ENCODE data around the gene UGT1A6.

Gene UGT1A6

DNA sequence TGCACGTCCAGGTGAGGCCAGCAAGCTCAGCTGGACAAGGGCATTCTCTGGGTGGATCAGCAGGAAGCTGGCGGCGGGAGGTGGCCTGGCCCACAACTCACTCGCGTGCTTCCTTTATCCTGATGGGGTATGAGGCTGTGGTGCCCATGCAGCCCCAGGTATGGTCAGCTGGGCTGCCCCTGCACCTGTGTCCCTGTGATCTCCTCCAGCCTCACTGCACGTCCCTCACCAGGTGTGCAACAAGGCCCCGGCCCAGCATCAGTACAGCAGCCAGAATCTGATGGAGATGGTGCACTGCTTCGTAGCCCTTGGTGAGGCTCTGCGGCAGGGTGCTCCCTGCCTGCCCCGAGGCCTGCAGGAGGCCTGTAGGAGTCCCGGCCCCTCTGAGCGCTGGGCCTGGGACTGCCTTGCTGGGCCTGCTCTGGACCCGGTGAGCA is 103.1 kb downstream of the UGT1A6 start:
- H3K36me3 ChIP-seq (ENCODE audit: insufficient read depth, low read length): no peaks in the 10 kb centered on the region
- no peaks in the 10 kb centered on the region for H3K27me3 ChIP-seq (ENCODE audit: control insufficient read depth, insufficient read depth, low read length)
- H3K9ac ChIP-seq (ENCODE audit: low read depth, low read length): no peak overlapping the region
- H3K4me2 ChIP-seq (ENCODE audit: low read length): no peak overlapping the region
- H3K9me3 ChIP-seq (replicated peaks; ENCODE audit: low read length): no peaks in the 10 kb centered on the region
- no peak overlapping the region for H3K4me3 ChIP-seq (ENCODE audit: low read length)
- no peaks in the 10 kb centered on the region for H3K4me1 ChIP-seq (ENCODE audit: control insufficient read depth, insufficient read depth, low read length)

DNA sequence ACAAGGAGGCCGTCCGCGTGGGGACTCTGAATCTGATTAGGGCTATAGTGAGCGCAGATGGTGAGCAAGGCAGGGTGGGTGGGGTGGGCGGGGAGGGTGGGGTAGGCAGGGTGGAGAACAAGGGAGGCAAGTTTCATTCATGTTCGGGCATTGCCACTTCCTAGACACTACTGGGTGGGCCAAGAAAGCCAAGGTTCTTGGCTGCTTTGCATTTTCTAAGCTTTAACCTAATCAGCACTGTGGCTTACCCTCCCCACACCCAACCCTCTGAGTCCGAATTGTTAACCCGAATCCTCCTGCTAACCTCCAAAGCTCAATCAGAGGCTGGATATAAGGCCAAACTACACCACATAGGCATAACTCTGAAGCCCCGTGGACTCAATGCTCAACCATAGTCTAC is 103.6 kb downstream of the UGT1A6 start:
- Histone ChIP-seq H3K4me1 (ENCODE audit: control insufficient read depth, insufficient read depth, low read length) (no peaks in the 10 kb centered on the region), H3K4me3 (ENCODE audit: low read length) (no peak overlapping the region), H3K9me3 (replicated peaks; ENCODE audit: low read length) (no peaks in the 10 kb centered on the region), H3K9ac (ENCODE audit: low read depth, low read length) (no peak overlapping the region), H3K4me2 (ENCODE audit: low read length) (no peak overlapping the region), H3K27me3 (ENCODE audit: control insufficient read depth, insufficient read depth, low read length) (no peaks in the 10 kb centered on the region), H3K36me3 (ENCODE audit: insufficient read depth, low read length) (no peaks in the 10 kb centered on the region)

DNA sequence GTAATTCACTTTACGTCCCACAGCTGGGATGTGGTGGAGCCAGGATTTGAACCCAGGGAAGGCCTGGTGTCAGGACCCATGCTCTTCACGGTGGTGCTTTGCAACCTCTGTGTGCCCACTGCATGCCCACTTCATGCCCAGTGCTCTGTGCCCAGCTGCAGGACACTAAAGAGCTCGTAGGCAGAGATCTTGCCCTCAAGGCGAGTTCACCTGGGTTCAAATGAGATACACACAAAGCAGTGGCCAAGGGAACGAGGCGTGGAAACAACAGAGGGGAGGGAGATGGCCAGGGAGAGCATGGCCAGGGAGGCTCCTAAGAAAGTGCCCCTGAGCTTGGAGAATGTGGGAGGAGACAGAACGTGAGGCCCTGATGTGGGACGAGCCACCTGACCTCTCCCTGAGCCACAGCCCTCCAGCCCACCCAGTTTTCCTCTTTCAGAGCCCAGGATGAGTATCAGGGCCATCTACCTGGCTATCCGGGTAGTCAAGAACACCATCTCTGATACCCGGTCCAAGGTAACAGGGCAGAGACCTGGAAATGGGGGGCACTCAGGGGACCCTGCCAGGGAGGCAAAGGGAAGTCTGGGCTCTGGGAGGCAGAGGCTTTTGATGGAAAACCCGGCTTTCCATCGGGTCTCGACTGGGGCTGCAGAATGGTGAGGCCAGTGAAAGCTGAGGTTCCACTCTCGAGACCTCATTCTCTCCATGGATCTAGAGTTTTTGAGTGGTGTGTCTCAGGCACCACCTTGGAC is 105.8 kb downstream of the UGT1A6 start:
- Histone ChIP-seq H3K9ac (ENCODE audit: low read depth, low read length) (no peak overlapping the region), H3K4me1 (ENCODE audit: control insufficient read depth, insufficient read depth, low read length) (no peaks in the 10 kb centered on the region), H3K4me2 (ENCODE audit: low read length) (no peak overlapping the region)

DNA sequence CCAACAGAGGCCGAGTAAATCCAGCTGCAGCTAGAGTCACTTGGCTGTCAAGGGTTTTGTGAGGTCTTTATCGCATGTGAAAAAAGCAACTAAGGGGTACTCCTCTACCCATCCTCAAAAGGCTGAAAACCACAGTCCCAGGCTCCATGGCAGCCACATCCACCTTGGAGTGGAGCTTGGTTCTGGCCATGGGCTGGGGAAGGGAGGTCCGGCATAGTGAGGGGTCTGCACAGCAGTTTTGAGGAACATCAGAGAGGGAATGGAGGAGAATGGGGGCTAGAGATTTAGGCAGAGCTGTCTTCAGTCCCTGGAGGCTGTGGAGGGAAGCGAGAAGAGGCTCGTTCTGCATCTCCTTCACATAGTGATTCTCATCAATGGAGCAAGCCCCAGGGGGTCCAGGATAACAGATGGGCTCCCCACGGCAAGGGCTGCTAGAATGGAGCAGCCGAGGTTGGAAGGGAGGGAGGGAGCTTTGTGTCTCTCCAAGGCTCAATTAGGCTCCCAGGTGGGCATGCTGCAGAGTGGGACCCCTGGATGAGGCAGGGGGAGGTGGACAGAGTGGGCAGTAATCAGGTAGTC is 106.5 kb downstream of the UGT1A6 start:
- Histone ChIP-seq H3K27me3 (ENCODE audit: control insufficient read depth, insufficient read depth, low read length) (no peaks in the 10 kb centered on the region), H3K4me3 (ENCODE audit: low read length) (no peak overlapping the region), H3K9me3 (replicated peaks; ENCODE audit: low read length) (no peaks in the 10 kb centered on the region), H3K9ac (ENCODE audit: low read depth, low read length) (no peak overlapping the region), H3K4me1 (ENCODE audit: control insufficient read depth, insufficient read depth, low read length) (no peaks in the 10 kb centered on the region), H3K36me3 (ENCODE audit: insufficient read depth, low read length) (no peaks in the 10 kb centered on the region), H3K4me2 (ENCODE audit: low read length) (no peak overlapping the region)

More for the DNA sequence above, 105.8 kb downstream of the UGT1A6 start:
- no peak overlapping the region for H3K4me3 ChIP-seq (ENCODE audit: low read length)
- H3K36me3 ChIP-seq (ENCODE audit: insufficient read depth, low read length): no peaks in the 10 kb centered on the region
- no peaks in the 10 kb centered on the region for H3K27me3 ChIP-seq (ENCODE audit: control insufficient read depth, insufficient read depth, low read length)
- no peaks in the 10 kb centered on the region for H3K9me3 ChIP-seq (replicated peaks; ENCODE audit: low read length)

DNA sequence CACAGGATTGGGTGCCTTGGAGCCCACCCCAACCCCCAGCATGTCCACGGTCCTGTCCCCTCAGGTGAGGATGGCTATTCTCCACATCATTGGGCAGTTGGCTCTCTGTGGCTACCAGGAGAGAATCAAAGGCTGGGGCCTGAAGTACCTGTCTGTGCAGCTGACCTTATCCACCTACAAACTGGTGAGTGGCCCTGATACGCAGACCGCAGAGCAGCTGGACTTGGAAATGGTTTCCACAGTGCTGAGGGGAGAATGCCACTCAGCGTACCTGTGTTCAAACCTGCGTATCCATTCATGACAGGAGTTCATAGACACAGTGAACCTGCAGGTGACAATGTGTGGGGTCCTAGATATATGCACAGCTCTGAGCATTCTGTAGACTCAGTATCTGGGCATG is 107.0 kb downstream of the UGT1A6 start:
- no peak overlapping the region for H3K4me2 ChIP-seq (ENCODE audit: low read length)
- H3K9ac ChIP-seq (ENCODE audit: low read depth, low read length): no peak overlapping the region
- H3K27me3 ChIP-seq (ENCODE audit: control insufficient read depth, insufficient read depth, low read length): peaks cover 4% of the 10 kb centered on the region
- H3K4me1 ChIP-seq (ENCODE audit: control insufficient read depth, insufficient read depth, low read length): no peaks in the 10 kb centered on the region
- H3K4me3 ChIP-seq (ENCODE audit: low read length): no peak overlapping the region
- H3K9me3 ChIP-seq (replicated peaks; ENCODE audit: low read length): no peaks in the 10 kb centered on the region
- H3K36me3 ChIP-seq (ENCODE audit: insufficient read depth, low read length): no peaks in the 10 kb centered on the region

DNA sequence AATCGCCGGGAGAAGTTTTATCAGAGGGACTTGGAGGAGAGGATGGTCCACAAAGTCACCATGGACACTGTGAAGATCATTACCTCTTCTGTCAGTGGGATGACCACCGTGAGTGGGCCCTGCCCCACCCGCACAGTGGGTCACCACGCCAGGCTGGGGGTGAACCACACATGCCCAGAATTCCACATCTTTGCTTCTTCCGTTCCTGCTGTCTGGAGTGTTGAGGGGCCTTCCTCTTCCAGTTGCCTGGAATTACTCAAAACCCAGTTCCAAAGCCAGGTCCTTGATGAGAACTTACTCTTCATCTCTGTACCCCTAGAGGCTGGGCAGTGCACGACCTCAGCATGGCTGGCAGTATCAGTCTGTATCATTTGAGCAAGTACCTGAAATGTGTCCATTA is 107.5 kb downstream of the UGT1A6 start:
- Histone ChIP-seq H3K9me3 (replicated peaks; ENCODE audit: low read length) (no peaks in the 10 kb centered on the region), H3K36me3 (ENCODE audit: insufficient read depth, low read length) (no peaks in the 10 kb centered on the region), H3K9ac (ENCODE audit: low read depth, low read length) (no peak overlapping the region), H3K4me2 (ENCODE audit: low read length) (no peak overlapping the region), H3K4me1 (ENCODE audit: control insufficient read depth, insufficient read depth, low read length) (no peaks in the 10 kb centered on the region), H3K27me3 (ENCODE audit: control insufficient read depth, insufficient read depth, low read length) (peaks cover 4% of the 10 kb centered on the region), H3K4me3 (ENCODE audit: low read length) (no peak overlapping the region)

DNA sequence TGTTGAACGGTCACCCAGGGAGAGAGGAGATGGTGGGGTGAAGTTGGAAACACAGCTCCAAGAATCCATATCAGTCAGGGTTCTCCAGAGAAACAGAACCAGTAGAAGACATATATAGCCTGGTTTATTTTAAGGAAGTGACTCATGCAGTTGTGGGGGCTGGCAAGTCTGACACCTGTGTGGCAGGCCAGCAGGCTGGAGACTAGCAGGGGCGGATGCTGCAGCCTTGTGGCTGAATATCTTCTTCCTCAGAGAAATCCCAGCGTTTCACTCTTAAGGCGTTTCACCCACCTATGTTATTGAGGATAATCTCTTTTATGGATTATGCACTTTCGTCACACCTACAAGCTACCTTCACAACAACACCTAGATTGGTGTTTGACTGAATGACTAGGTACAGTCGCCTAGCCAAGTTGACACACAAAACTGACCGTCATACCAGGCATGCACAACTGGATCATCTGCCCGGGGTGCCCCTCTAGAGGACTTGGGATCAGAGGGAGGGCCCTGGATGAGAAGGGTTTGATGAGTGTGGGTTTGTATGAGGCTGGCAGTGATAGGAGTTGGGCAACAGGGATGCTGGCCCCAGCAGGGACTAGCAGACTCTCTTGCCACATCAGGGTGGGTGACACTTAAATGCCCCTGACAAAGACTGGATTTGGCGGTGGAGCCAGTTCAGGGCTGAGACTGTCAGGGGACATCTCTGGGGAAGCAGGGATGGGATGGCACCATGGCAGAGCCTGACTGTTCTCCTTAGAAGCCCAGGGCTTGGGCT is 108.9 kb downstream of the UGT1A6 start:
- Histone ChIP-seq H3K4me3 (ENCODE audit: low read length) (no peak overlapping the region), H3K4me2 (ENCODE audit: low read length) (no peak overlapping the region)

DNA sequence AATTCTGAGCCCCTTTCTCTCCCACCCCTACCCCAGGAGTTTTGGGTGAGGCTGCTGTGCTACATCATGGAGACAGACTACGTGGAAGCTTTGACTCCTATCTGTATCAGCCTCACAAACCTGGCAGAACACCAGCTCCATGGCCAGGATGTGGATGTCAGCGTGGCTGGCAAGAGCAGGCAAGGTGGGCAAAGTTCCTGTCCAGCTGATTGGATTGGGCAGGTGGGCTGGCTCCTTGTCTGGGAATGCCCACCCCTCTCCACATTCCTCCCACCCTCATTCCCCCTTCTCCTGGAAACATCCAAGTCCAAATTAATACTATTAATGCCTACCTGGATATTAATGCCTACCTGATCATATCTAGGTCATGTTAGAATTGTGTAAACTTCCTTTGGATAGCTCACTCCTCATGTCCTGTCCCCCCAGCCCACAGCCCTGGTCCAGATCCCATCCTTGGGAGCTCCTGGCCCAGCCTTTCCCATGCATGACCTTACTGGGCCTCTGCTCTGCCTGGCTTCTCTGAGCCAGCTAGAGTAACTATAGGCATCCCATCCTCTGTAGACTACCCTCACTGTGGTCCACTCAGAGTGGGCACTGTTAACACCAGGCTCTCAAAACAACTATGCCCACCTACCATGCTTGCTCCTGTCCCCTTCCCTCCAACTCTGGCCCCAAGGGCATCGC is 109.6 kb downstream of the UGT1A6 start:
- Histone ChIP-seq H3K9ac (ENCODE audit: low read depth, low read length) (no peak overlapping the region), H3K9me3 (replicated peaks; ENCODE audit: low read length) (no peaks in the 10 kb centered on the region), H3K36me3 (ENCODE audit: insufficient read depth, low read length) (no peaks in the 10 kb centered on the region), H3K27me3 (ENCODE audit: control insufficient read depth, insufficient read depth, low read length) (peaks cover 4% of the 10 kb centered on the region), H3K4me3 (ENCODE audit: low read length) (no peak overlapping the region), H3K4me2 (ENCODE audit: low read length) (no peak overlapping the region), H3K4me1 (ENCODE audit: control insufficient read depth, insufficient read depth, low read length) (no peaks in the 10 kb centered on the region)

More for the DNA sequence above, 108.9 kb downstream of the UGT1A6 start:
- Histone ChIP-seq H3K36me3 (ENCODE audit: insufficient read depth, low read length) (no peaks in the 10 kb centered on the region), H3K4me1 (ENCODE audit: control insufficient read depth, insufficient read depth, low read length) (no peaks in the 10 kb centered on the region), H3K27me3 (ENCODE audit: control insufficient read depth, insufficient read depth, low read length) (peaks cover 4% of the 10 kb centered on the region), H3K9me3 (replicated peaks; ENCODE audit: low read length) (no peaks in the 10 kb centered on the region), H3K9ac (ENCODE audit: low read depth, low read length) (no peak overlapping the region)

DNA sequence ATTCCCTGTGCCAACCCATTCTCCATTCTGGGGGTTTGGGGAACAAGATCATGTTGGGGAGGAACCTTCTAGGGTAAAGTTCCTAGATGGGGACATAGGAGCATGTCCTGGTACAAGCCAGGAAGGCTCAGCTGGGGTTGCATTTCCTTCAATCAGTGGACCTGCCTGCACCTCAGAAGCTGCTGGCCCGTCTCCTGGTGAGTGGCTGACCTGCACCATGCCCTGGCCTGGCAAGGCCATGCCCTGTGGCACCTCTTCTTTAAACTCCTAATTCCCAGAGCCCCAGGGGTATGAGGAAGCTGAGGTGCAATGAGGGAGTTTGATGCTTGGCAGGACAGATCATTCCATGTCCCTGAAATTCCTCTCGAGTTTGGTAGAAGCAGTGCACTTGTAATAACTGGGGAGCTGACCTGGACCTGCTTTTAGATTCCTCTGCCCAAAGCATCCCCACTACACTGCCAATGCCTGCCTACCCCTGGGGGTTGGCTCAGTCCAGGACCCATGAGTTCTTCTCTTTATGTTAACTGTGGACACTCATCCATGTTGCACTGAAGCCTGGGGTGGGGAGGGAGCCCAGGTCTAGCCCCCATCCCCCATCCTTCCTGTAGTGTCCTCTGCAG is 110.7 kb downstream of the UGT1A6 start:
- no peak overlapping the region for H3K4me3 ChIP-seq (ENCODE audit: low read length)
- peaks cover 9% of the 10 kb centered on the region for H3K27me3 ChIP-seq (ENCODE audit: control insufficient read depth, insufficient read depth, low read length)
- H3K4me1 ChIP-seq (ENCODE audit: control insufficient read depth, insufficient read depth, low read length): no peaks in the 10 kb centered on the region
- no peak overlapping the region for H3K9ac ChIP-seq (ENCODE audit: low read depth, low read length)
- H3K9me3 ChIP-seq (replicated peaks; ENCODE audit: low read length): no peaks in the 10 kb centered on the region
- H3K4me2 ChIP-seq (ENCODE audit: low read length): no peak overlapping the region
- no peaks in the 10 kb centered on the region for H3K36me3 ChIP-seq (ENCODE audit: insufficient read depth, low read length)

DNA sequence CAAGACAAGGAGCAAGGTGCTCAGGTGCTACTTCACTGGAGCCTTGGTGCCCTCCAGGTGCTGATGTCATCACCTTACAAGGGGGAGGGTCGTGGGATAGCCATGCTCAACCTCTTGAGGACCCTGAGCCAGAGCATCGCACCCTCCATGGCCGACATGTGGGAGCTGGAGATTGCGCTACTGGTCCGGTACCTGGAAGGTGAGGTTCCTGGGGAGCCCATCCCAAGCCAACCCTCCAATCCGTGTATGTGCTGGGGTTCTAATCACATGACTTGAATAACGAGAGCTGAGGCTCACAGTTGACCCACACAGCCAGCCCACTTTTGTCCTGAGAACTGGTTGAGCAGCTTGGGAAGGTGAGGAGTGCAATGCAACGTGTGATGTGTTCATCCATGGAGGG is 111.3 kb downstream of the UGT1A6 start:
- H3K9ac ChIP-seq (ENCODE audit: low read depth, low read length): no peak overlapping the region
- no peaks in the 10 kb centered on the region for H3K9me3 ChIP-seq (replicated peaks; ENCODE audit: low read length)
- H3K4me2 ChIP-seq (ENCODE audit: low read length): no peak overlapping the region
- H3K27me3 ChIP-seq (ENCODE audit: control insufficient read depth, insufficient read depth, low read length): peaks cover 12% of the 10 kb centered on the region
- no peaks in the 10 kb centered on the region for H3K36me3 ChIP-seq (ENCODE audit: insufficient read depth, low read length)
- no peak overlapping the region for H3K4me3 ChIP-seq (ENCODE audit: low read length)
- no peaks in the 10 kb centered on the region for H3K4me1 ChIP-seq (ENCODE audit: control insufficient read depth, insufficient read depth, low read length)

Measured in skeletal muscle satellite cell (primary cell).